SJSA1 (cell line): ENCODE data around the gene KHDRBS1. TPM values are rescaled to one million over a fixed set of nuclear protein-coding genes. Genes with fewer than 3 reads are reported as not detected.

ENCODE experiments used
- DNase-seq, 2 experiments: peaks; one replicate each; pipeline ENCODE4 v3.0.0-alpha.2; 2015 to 2020; ENCODE audit warnings: low spot score in 2 of 2, low read depth in 1 of 2
- H3K27ac ChIP-seq: fragments of 250-450 bp; sonication (Bioruptor Pico); 2 replicates; pipeline ENCODE4 v1.5.1; 2020; ENCODE audit warnings: mild to moderate bottlenecking, moderate library complexity
- H3K27me3 ChIP-seq: fragments of 250-450 bp; sonication (Bioruptor Pico); replicated peaks from 2 replicates; pipeline ENCODE4 v1.5.1; 2020; ENCODE audit warnings: mild to moderate bottlenecking, moderate library complexity
- H3K36me3 ChIP-seq: fragments of 250-450 bp; sonication (Bioruptor Pico); 2 replicates; pipeline ENCODE4 v1.5.1; 2020; ENCODE audit warnings: mild to moderate bottlenecking
- H3K4me1 ChIP-seq: fragments of 250-450 bp; sonication (Bioruptor Pico); replicated peaks from 2 replicates; pipeline ENCODE4 v1.6.1; 2021; ENCODE audit warnings: mild to moderate bottlenecking
- H3K4me3 ChIP-seq: fragments of 250-450 bp; sonication (Bioruptor Pico); 2 replicates; pipeline ENCODE4 v1.5.1; 2020; ENCODE audit warnings: mild to moderate bottlenecking
- H3K9me3 ChIP-seq: fragments of 250-450 bp; sonication (Bioruptor Pico); replicated peaks from 2 replicates; pipeline ENCODE4 v1.5.1; 2020; ENCODE audit warnings: mild to moderate bottlenecking
- total RNA-seq: library from RNA; depleted of rRNA; stranded (reverse); fragments of >200 nt; shearing (Covaris generic); gene quantifications from 2 replicates; pipeline ENCODE4 v1.2.3, GENCODE V29; 2014; rRNA removed

KHDRBS1 gene
- total RNA-seq: 61.1 and 74.6 TPM in 2 replicates

GRCh38 chr1:32013386-32014198, at the start of gene KHDRBS1:
Gene KHDRBS1 (plus strand): TSS chr1:32013868. CDS start chr1:32013996, 128 bp downstream.
- H3K4me1 ChIP-seq: peaks cover 19% of the 10 kb centered on the region
- H3K9me3 ChIP-seq: peaks cover 3% of the 10 kb centered on the region; the same call in 1 of the 2 replicates
- peak within 1 kb of the TSS; percentile 95 for H3K27ac ChIP-seq
- H3K4me3 ChIP-seq: peak within 1 kb of the TSS; percentile 96
- H3K27me3 ChIP-seq: no peaks in the 10 kb centered on the region
- DNase-seq: peak; percentile 99
- peaks cover 44% of the 10 kb centered on the region for H3K36me3 ChIP-seq

- no peaks in the 10 kb centered on the region for H3K36me3 ChIP-seq
- H3K9me3 ChIP-seq: no peaks in the 10 kb centered on the region
- H3K27ac ChIP-seq: no peak overlapping the region
- no peaks in the 10 kb centered on the region for H3K4me1 ChIP-seq
- no peak for DNase-seq
- no peaks in the 10 kb centered on the region for H3K27me3 ChIP-seq
- no peak overlapping the region for H3K4me3 ChIP-seq
Observed at GRCh38 chr1:31970873-31971272, 42.8 kb upstream of the KHDRBS1 start.

GRCh38 chr1:31976401-31976800, 37.3 kb upstream of the KHDRBS1 start:
- H3K9me3 ChIP-seq: no peaks in the 10 kb centered on the region
- no peak overlapping the region for H3K27ac ChIP-seq
- H3K36me3 ChIP-seq: no peaks in the 10 kb centered on the region
- no peak for DNase-seq
- H3K4me1 ChIP-seq: peaks cover 18% of the 10 kb centered on the region
- no peaks in the 10 kb centered on the region for H3K27me3 ChIP-seq
- H3K4me3 ChIP-seq: no peak overlapping the region

- H3K36me3 ChIP-seq: no peaks in the 10 kb centered on the region
- H3K27ac ChIP-seq: no peak overlapping the region
- peak; percentile 54 to 67 for DNase-seq
- H3K4me3 ChIP-seq: no peak overlapping the region
- no peaks in the 10 kb centered on the region for H3K9me3 ChIP-seq
- peaks cover 18% of the 10 kb centered on the region for H3K4me1 ChIP-seq
- H3K27me3 ChIP-seq: no peaks in the 10 kb centered on the region
Observed at GRCh38 chr1:31977385-31978131, 36.1 kb upstream of the KHDRBS1 start.

GRCh38 chr1:31978843-31979400, 34.7 kb upstream of the KHDRBS1 start:
- no peak overlapping the region for H3K27ac ChIP-seq
- H3K4me3 ChIP-seq: no peak overlapping the region
- peaks cover 18% of the 10 kb centered on the region for H3K4me1 ChIP-seq
- H3K9me3 ChIP-seq: no peaks in the 10 kb centered on the region
- peak; percentile 49 to 51 for DNase-seq
- no peaks in the 10 kb centered on the region for H3K27me3 ChIP-seq
- H3K36me3 ChIP-seq: no peaks in the 10 kb centered on the region

GRCh38 chr1:31980835-31981455, 32.7 kb upstream of the KHDRBS1 start:
- Histone ChIP-seq H3K9me3 (no peaks in the 10 kb centered on the region), H3K4me3 (no peak overlapping the region), H3K36me3 (no peaks in the 10 kb centered on the region), H3K4me1 (peaks cover 33% of the 10 kb centered on the region), H3K27me3 (no peaks in the 10 kb centered on the region), H3K27ac (no peak overlapping the region)
- DNase-seq: no peak

GRCh38 chr1:31981456-31981839, 32.2 kb upstream of the KHDRBS1 start:
- DNase-seq: no peak
- H3K36me3 ChIP-seq: no peaks in the 10 kb centered on the region
- H3K9me3 ChIP-seq: no peaks in the 10 kb centered on the region
- H3K4me3 ChIP-seq: no peak overlapping the region
- H3K27me3 ChIP-seq: no peaks in the 10 kb centered on the region
- H3K27ac ChIP-seq: no peak overlapping the region
- H3K4me1 ChIP-seq: peaks cover 33% of the 10 kb centered on the region

- Histone ChIP-seq H3K36me3 (no peaks in the 10 kb centered on the region), H3K27me3 (no peaks in the 10 kb centered on the region), H3K4me1 (peaks cover 33% of the 10 kb centered on the region), H3K9me3 (no peaks in the 10 kb centered on the region), H3K27ac (no peak overlapping the region), H3K4me3 (no peak overlapping the region)
- DNase-seq: no peak
Observed at GRCh38 chr1:31981972-31982371, 31.7 kb upstream of the KHDRBS1 start.

GRCh38 chr1:31984419-31985347, 29.0 kb upstream of the KHDRBS1 start:
- Histone ChIP-seq H3K27ac (peak overlapping the region; percentile 22; the same call in 1 of the 2 replicates), H3K4me1 (peaks cover 15% of the 10 kb centered on the region), H3K4me3 (no peak overlapping the region), H3K36me3 (no peaks in the 10 kb centered on the region), H3K9me3 (no peaks in the 10 kb centered on the region), H3K27me3 (no peaks in the 10 kb centered on the region)
- no peak for DNase-seq

GRCh38 chr1:31985430-31985829, 28.2 kb upstream of the KHDRBS1 start:
- Histone ChIP-seq H3K36me3 (no peaks in the 10 kb centered on the region), H3K27me3 (no peaks in the 10 kb centered on the region), H3K4me1 (peaks cover 15% of the 10 kb centered on the region), H3K9me3 (no peaks in the 10 kb centered on the region), H3K27ac (peak overlapping the region; percentile 22; the same call in 1 of the 2 replicates), H3K4me3 (no peak overlapping the region)
- peak in 1 of 2 experiments; percentile 30 for DNase-seq

GRCh38 chr1:31987135-31987619, 26.5 kb upstream of the KHDRBS1 start:
- peaks cover 15% of the 10 kb centered on the region for H3K4me1 ChIP-seq
- no peak overlapping the region for H3K27ac ChIP-seq
- H3K36me3 ChIP-seq: no peaks in the 10 kb centered on the region
- no peaks in the 10 kb centered on the region for H3K9me3 ChIP-seq
- no peak overlapping the region for H3K4me3 ChIP-seq
- H3K27me3 ChIP-seq: no peaks in the 10 kb centered on the region
- DNase-seq: no peak

- Histone ChIP-seq H3K4me3 (no peak overlapping the region), H3K27me3 (no peaks in the 10 kb centered on the region), H3K27ac (no peak overlapping the region), H3K36me3 (no peaks in the 10 kb centered on the region), H3K9me3 (no peaks in the 10 kb centered on the region), H3K4me1 (peaks cover 10% of the 10 kb centered on the region)
- no peak for DNase-seq
Observed at GRCh38 chr1:31989964-31990363, 23.7 kb upstream of the KHDRBS1 start.

- Histone ChIP-seq H3K27me3 (no peaks in the 10 kb centered on the region), H3K36me3 (no peaks in the 10 kb centered on the region), H3K9me3 (no peaks in the 10 kb centered on the region), H3K27ac (no peak overlapping the region), H3K4me1 (no peaks in the 10 kb centered on the region), H3K4me3 (no peak overlapping the region)
- DNase-seq: no peak
Observed at GRCh38 chr1:31991182-31991581, 22.5 kb upstream of the KHDRBS1 start.
